Measurements from ENCODE around the gene LENEP. TPM values are rescaled to one million over a fixed set of nuclear protein-coding genes. Genes with fewer than 3 reads are reported as not detected.

Gene LENEP
- total RNA-seq, 1 donor from 2014 or later: 0.82 TPM

GRCh38 chr1:154945962-154946850 lies 47.2 kb upstream of the LENEP start:
- TF ChIP-seq CTCF (IDR thresholded peaks at IDR 0.05; ENCODE audit: unreplicated experiment): no peak
- Mint-ChIP-seq H3K27me3 (ENCODE audit: unreplicated experiment) (peaks cover 8% of the 10 kb centered on the region), H3K4me1 (ENCODE audit: unreplicated experiment) (peaks cover 14% of the 10 kb centered on the region), H3K9me3 (ENCODE audit: unreplicated experiment) (no peaks in the 10 kb centered on the region), H3K27ac (ENCODE audit: unreplicated experiment) (peak overlapping the region; percentile 72), H3K36me3 (ENCODE audit: low read depth, unreplicated experiment) (peaks cover 23% of the 10 kb centered on the region), H3K4me3 (ENCODE audit: unreplicated experiment) (peak overlapping the region; percentile 60)
- no peak for DNase-seq (ENCODE audit: low spot score)

GRCh38 chr1:154948079-154948478 lies 45.3 kb upstream of the LENEP start:
- H3K27ac Mint-ChIP-seq (ENCODE audit: unreplicated experiment): no peak overlapping the region

GRCh38 chr1:154951901-154952657 lies 41.3 kb upstream of the LENEP start:
- TF ChIP-seq CTCF (IDR thresholded peaks at IDR 0.05; ENCODE audit: unreplicated experiment): no peak
- H3K4me3 Mint-ChIP-seq (ENCODE audit: unreplicated experiment): peak overlapping the region; percentile 70
- peaks cover 29% of the 10 kb centered on the region for H3K36me3 Mint-ChIP-seq (ENCODE audit: low read depth, unreplicated experiment)
- no peaks in the 10 kb centered on the region for H3K9me3 Mint-ChIP-seq (ENCODE audit: unreplicated experiment)
- DNase-seq (ENCODE audit: low spot score): no peak
- H3K27ac Mint-ChIP-seq (ENCODE audit: unreplicated experiment): peak overlapping the region; percentile 68
- H3K27me3 Mint-ChIP-seq (ENCODE audit: unreplicated experiment): peaks cover 35% of the 10 kb centered on the region
- H3K4me1 Mint-ChIP-seq (ENCODE audit: unreplicated experiment): peaks cover 49% of the 10 kb centered on the region

More at GRCh38 chr1:154948079-154948478, 45.3 kb upstream of the LENEP start:
- no peak for TF ChIP-seq CTCF (IDR thresholded peaks at IDR 0.05; ENCODE audit: unreplicated experiment)
- Mint-ChIP-seq H3K36me3 (ENCODE audit: low read depth, unreplicated experiment) (peaks cover 32% of the 10 kb centered on the region), H3K27me3 (ENCODE audit: unreplicated experiment) (peaks cover 15% of the 10 kb centered on the region), H3K9me3 (ENCODE audit: unreplicated experiment) (no peaks in the 10 kb centered on the region), H3K4me1 (ENCODE audit: unreplicated experiment) (peaks cover 16% of the 10 kb centered on the region), H3K4me3 (ENCODE audit: unreplicated experiment) (no peak overlapping the region)
- DNase-seq (ENCODE audit: low spot score): no peak

- H3K4me3 Mint-ChIP-seq (ENCODE audit: unreplicated experiment): peak overlapping the region; percentile 70
- no peak for TF ChIP-seq CTCF (IDR thresholded peaks at IDR 0.05; ENCODE audit: unreplicated experiment)
- DNase-seq (ENCODE audit: low spot score): no peak
- peaks cover 54% of the 10 kb centered on the region for H3K4me1 Mint-ChIP-seq (ENCODE audit: unreplicated experiment)
- H3K27ac Mint-ChIP-seq (ENCODE audit: unreplicated experiment): peak overlapping the region; percentile 68
- peaks cover 29% of the 10 kb centered on the region for H3K36me3 Mint-ChIP-seq (ENCODE audit: low read depth, unreplicated experiment)
- H3K9me3 Mint-ChIP-seq (ENCODE audit: unreplicated experiment): no peaks in the 10 kb centered on the region
- H3K27me3 Mint-ChIP-seq (ENCODE audit: unreplicated experiment): peaks cover 35% of the 10 kb centered on the region
These were observed 40.7 kb upstream of the LENEP start for GRCh38 chr1:154952664-154953063.

All from endothelial cell (in vitro differentiated cells).